Activated T-cell treated with anti-CD3 and anti-CD28 coated beads, Interleukin-2, amount 50 U/mL, for 72 hours (primary cell): ENCODE measurements around the gene HP1BP3. TPM values are rescaled to one million over a fixed set of nuclear protein-coding genes. Genes with fewer than 3 reads are reported as not detected.

Experiments used
- ATAC-seq, 2 donors: fragments of 150-1000 bp; cut with Tn5 transposase; replicated peaks in 1 of 2; 2 replicates each; pipeline ENCODE4 v1.10.0; 2021; ENCODE audit warnings: moderate library complexity in 2 of 2, mild to moderate bottlenecking in 1 of 2
- DNase-seq, 2 donors: peaks; one replicate each; pipeline ENCODE4 v3.0.0; 2021 to 2022; ENCODE audit warnings: mixed read lengths in 1 of 2
- H3K27ac Mint-ChIP-seq: one replicate; pipeline ENCODE4 v1.8.0; 2022; ENCODE audit warnings: mild to moderate bottlenecking, moderate library complexity, mixed read lengths
- H3K27me3 Mint-ChIP-seq: one replicate; pipeline ENCODE4 v1.8.0; 2022; ENCODE audit warnings: low read depth, mixed read lengths
- H3K36me3 Mint-ChIP-seq, 2 donors: one replicate each; pipeline ENCODE4 v1.8.0; 2022; ENCODE audit warnings: mixed read lengths in 2 of 2, mild to moderate bottlenecking in 1 of 2; ENCODE audit not compliant: insufficient read depth in 2 of 2
- H3K4me1 Mint-ChIP-seq: one replicate; pipeline ENCODE4 v1.8.0; 2022; ENCODE audit warnings: low read depth, mixed read lengths
- H3K4me3 Mint-ChIP-seq, 2 donors: one replicate each; pipeline ENCODE4 v1.8.0; 2022; ENCODE audit warnings: mild to moderate bottlenecking in 2 of 2, mixed read lengths in 2 of 2, moderate library complexity in 2 of 2
- H3K9me3 Mint-ChIP-seq, 2 donors: one replicate each; pipeline ENCODE4 v1.8.0; 2022; ENCODE audit warnings: mixed read lengths in 2 of 2
- total RNA-seq, 2 donors: library from RNA; stranded (reverse); gene quantifications; one replicate each; pipeline ENCODE4 v1.2.3, GENCODE V29; 2022

The HP1BP3 gene
- total RNA-seq, 2 donors from 2014 or later = 283 to 333 TPM

GRCh38 chr1:20710469-20711284 lies 76.4 kb downstream of the HP1BP3 start:
- Mint-ChIP-seq H3K4me1 (no peaks in the 10 kb centered on the region), H3K4me3 (no peak overlapping the region), H3K27ac (no peak overlapping the region)

GRCh38 chr1:20709868-20710267 lies 77.2 kb downstream of the HP1BP3 start:
- Mint-ChIP-seq H3K27ac (no peak overlapping the region), H3K9me3 (no peaks in the 10 kb centered on the region), H3K27me3 (no peaks in the 10 kb centered on the region)

More at GRCh38 chr1:20710469-20711284, 76.4 kb downstream of the HP1BP3 start:
- peaks cover 4% of the 10 kb centered on the region for H3K27me3 Mint-ChIP-seq
- H3K9me3 Mint-ChIP-seq = no peaks in the 10 kb centered on the region
- no peak for ATAC-seq
- no peak for DNase-seq
- no peaks in the 10 kb centered on the region for H3K36me3 Mint-ChIP-seq

GRCh38 chr1:20708891-20709290 lies 78.2 kb downstream of the HP1BP3 start:
- DNase-seq (no peak), ATAC-seq (no peak)
- Mint-ChIP-seq H3K4me3 (no peak overlapping the region), H3K27ac (no peak overlapping the region), H3K27me3 (no peaks in the 10 kb centered on the region), H3K9me3 (no peaks in the 10 kb centered on the region), H3K4me1 (no peaks in the 10 kb centered on the region), H3K36me3 (no peaks in the 10 kb centered on the region)

More at GRCh38 chr1:20709868-20710267, 77.2 kb downstream of the HP1BP3 start:
- ATAC-seq (no peak), DNase-seq (no peak)
- Mint-ChIP-seq H3K4me3 (no peak overlapping the region), H3K4me1 (no peaks in the 10 kb centered on the region), H3K36me3 (no peaks in the 10 kb centered on the region)

- no peaks in the 10 kb centered on the region for H3K9me3 Mint-ChIP-seq
- no peak overlapping the region for H3K27ac Mint-ChIP-seq
- DNase-seq (no peak), ATAC-seq (no peak)
- no peak overlapping the region for H3K4me3 Mint-ChIP-seq
- H3K4me1 Mint-ChIP-seq = no peaks in the 10 kb centered on the region
- no peaks in the 10 kb centered on the region for H3K36me3 Mint-ChIP-seq
- H3K27me3 Mint-ChIP-seq = peaks cover 1% of the 10 kb centered on the region
Observed at GRCh38 chr1:20708057-20708456, 79.0 kb downstream of the HP1BP3 start.

- peaks cover 7% of the 10 kb centered on the region for H3K27me3 Mint-ChIP-seq
- DNase-seq (no peak), ATAC-seq (no peak)
- H3K27ac Mint-ChIP-seq = no peak overlapping the region
- H3K4me1 Mint-ChIP-seq = no peaks in the 10 kb centered on the region
- no peak overlapping the region for H3K4me3 Mint-ChIP-seq
- no peaks in the 10 kb centered on the region for H3K9me3 Mint-ChIP-seq
- H3K36me3 Mint-ChIP-seq = no peaks in the 10 kb centered on the region
Observed at GRCh38 chr1:20706841-20707240, 80.3 kb downstream of the HP1BP3 start.

- Mint-ChIP-seq H3K9me3 (no peaks in the 10 kb centered on the region), H3K27ac (no peak overlapping the region), H3K27me3 (peaks cover 7% of the 10 kb centered on the region), H3K36me3 (no peaks in the 10 kb centered on the region), H3K4me1 (no peaks in the 10 kb centered on the region), H3K4me3 (no peak overlapping the region)
- ATAC-seq (no peak), DNase-seq (no peak)
Observed at GRCh38 chr1:20705203-20705755, 81.8 kb downstream of the HP1BP3 start.

GRCh38 chr1:20704390-20705202 lies 82.5 kb downstream of the HP1BP3 start:
- no peak overlapping the region for H3K4me3 Mint-ChIP-seq
- ATAC-seq = no peak
- no peak for DNase-seq
- H3K4me1 Mint-ChIP-seq = no peaks in the 10 kb centered on the region
- H3K9me3 Mint-ChIP-seq = no peaks in the 10 kb centered on the region
- peaks cover 7% of the 10 kb centered on the region for H3K27me3 Mint-ChIP-seq
- no peaks in the 10 kb centered on the region for H3K36me3 Mint-ChIP-seq
- no peak overlapping the region for H3K27ac Mint-ChIP-seq

- H3K4me1 Mint-ChIP-seq = no peaks in the 10 kb centered on the region
- peaks cover 7% of the 10 kb centered on the region for H3K27me3 Mint-ChIP-seq
- no peak overlapping the region for H3K4me3 Mint-ChIP-seq
- ATAC-seq (no peak), DNase-seq (no peak)
- H3K9me3 Mint-ChIP-seq = no peaks in the 10 kb centered on the region
- H3K36me3 Mint-ChIP-seq = no peaks in the 10 kb centered on the region
- no peak overlapping the region for H3K27ac Mint-ChIP-seq
Observed at GRCh38 chr1:20703124-20703756, 83.9 kb downstream of the HP1BP3 start.

- Mint-ChIP-seq H3K36me3 (no peaks in the 10 kb centered on the region), H3K27me3 (peaks cover 7% of the 10 kb centered on the region), H3K9me3 (no peaks in the 10 kb centered on the region), H3K4me3 (no peak overlapping the region), H3K27ac (no peak overlapping the region), H3K4me1 (no peaks in the 10 kb centered on the region)
- DNase-seq = no peak
- no peak for ATAC-seq
Observed at GRCh38 chr1:20702416-20702815, 84.7 kb downstream of the HP1BP3 start.

- Mint-ChIP-seq H3K36me3 (no peaks in the 10 kb centered on the region), H3K9me3 (no peaks in the 10 kb centered on the region), H3K4me3 (no peak overlapping the region)
Observed at GRCh38 chr1:20701847-20702246, 85.3 kb downstream of the HP1BP3 start.

GRCh38 chr1:20701446-20701845 lies 85.7 kb downstream of the HP1BP3 start:
- H3K27ac Mint-ChIP-seq = no peak overlapping the region
- H3K36me3 Mint-ChIP-seq = no peaks in the 10 kb centered on the region
- H3K4me1 Mint-ChIP-seq = peaks cover 8% of the 10 kb centered on the region
- no peaks in the 10 kb centered on the region for H3K9me3 Mint-ChIP-seq
- H3K4me3 Mint-ChIP-seq = no peak overlapping the region
- DNase-seq = no peak
- H3K27me3 Mint-ChIP-seq = peaks cover 7% of the 10 kb centered on the region
- no peak for ATAC-seq

More at GRCh38 chr1:20701847-20702246, 85.3 kb downstream of the HP1BP3 start:
- Mint-ChIP-seq H3K27ac (no peak overlapping the region), H3K27me3 (peaks cover 7% of the 10 kb centered on the region), H3K4me1 (peaks cover 4% of the 10 kb centered on the region)
- no peak for ATAC-seq
- DNase-seq = no peak

- peaks cover 14% of the 10 kb centered on the region for H3K27me3 Mint-ChIP-seq
- peaks cover 14% of the 10 kb centered on the region for H3K4me1 Mint-ChIP-seq
- ATAC-seq = no peak
- H3K4me3 Mint-ChIP-seq = no peak overlapping the region
- DNase-seq = no peak
- H3K36me3 Mint-ChIP-seq = no peaks in the 10 kb centered on the region
- no peak overlapping the region for H3K27ac Mint-ChIP-seq
- no peaks in the 10 kb centered on the region for H3K9me3 Mint-ChIP-seq
Observed at GRCh38 chr1:20700636-20701215, 86.4 kb downstream of the HP1BP3 start.
